DOHH2 (cell line): ENCODE data around the gene MILR1.

ENCODE experiments used
- H3F3A ChIP-seq: fragments of 200-600 bp; sonication (generic), shearing (Covaris generic); 2 replicates; pipeline ENCODE4 v1.6.0; 2016; ENCODE audit warnings: antibody characterized with exemption, mild to moderate bottlenecking; ENCODE audit not compliant: control insufficient read depth, insufficient read depth
- H3K27ac ChIP-seq: fragments of 200-600 bp; sonication (generic); 2 replicates; pipeline ENCODE4 v1.5.1; 2014; ENCODE audit warnings: low read depth, mild to moderate bottlenecking, low read length, moderate library complexity
- H3K27me3 ChIP-seq: fragments of 200-600 bp; sonication (generic); 2 replicates; pipeline ENCODE4 v1.6.1; 2014; ENCODE audit warnings: mild to moderate bottlenecking, low read length, mixed read lengths; ENCODE audit not compliant: control insufficient read depth
- H3K36me3 ChIP-seq: fragments of 200-600 bp; sonication (generic); 2 replicates; pipeline ENCODE4 v1.6.1; 2014; ENCODE audit warnings: mild to moderate bottlenecking, low read length, moderate library complexity, mixed read lengths; ENCODE audit not compliant: control insufficient read depth
- H3K4me1 ChIP-seq: fragments of 200-600 bp; sonication (generic); 2 replicates; pipeline ENCODE4 v1.6.1; 2014; ENCODE audit warnings: mild to moderate bottlenecking, low read length, mixed read lengths; ENCODE audit not compliant: control insufficient read depth
- H3K4me2 ChIP-seq: fragments of 200-600 bp; sonication (generic); 2 replicates; pipeline ENCODE4 v1.6.0; 2014; ENCODE audit warnings: mild to moderate bottlenecking, low read length, moderate library complexity
- H3K4me3 ChIP-seq: fragments of 200-600 bp; sonication (generic); 2 replicates; pipeline ENCODE4 v1.5.1; 2014; ENCODE audit warnings: mild to moderate bottlenecking, low read length, mixed read lengths
- H3K79me2 ChIP-seq: fragments of 200-600 bp; sonication (generic); 2 replicates; pipeline ENCODE4 v1.6.1; 2014; ENCODE audit warnings: mild to moderate bottlenecking, low read length, mixed read lengths; ENCODE audit not compliant: control insufficient read depth
- H3K9me2 ChIP-seq: fragments of 200-600 bp; sonication (generic); replicated peaks from 2 replicates; pipeline ENCODE4 v1.6.1; 2014; ENCODE audit warnings: mild to moderate bottlenecking, low read length, mixed read lengths; ENCODE audit not compliant: control insufficient read depth
- H3K9me3 ChIP-seq: fragments of 200-600 bp; sonication (generic); 2 replicates; pipeline ENCODE4 v1.6.1; 2014; ENCODE audit warnings: antibody characterized with exemption, low read length, mixed read lengths; ENCODE audit not compliant: control insufficient read depth, insufficient read depth
- H4K20me1 ChIP-seq: fragments of 200-600 bp; sonication (generic); 2 replicates; pipeline ENCODE4 v1.6.0; 2014; ENCODE audit warnings: low read depth, mild to moderate bottlenecking, antibody characterized with exemption, low read length, moderate library complexity; ENCODE audit not compliant: control insufficient read depth, insufficient read depth
- EZH2phosphoT487 ChIP-seq: fragments of 200-600 bp; sonication (generic); IDR thresholded peaks from 2 replicates; pipeline ENCODE4 v1.6.1; 2017; ENCODE audit warnings: borderline replicate concordance, mild to moderate bottlenecking, antibody characterized with exemption, low read length, moderate library complexity, mixed read lengths
- TF ChIP-seq, protein P1 (sequence below): fragments of 200-600 bp; sonication (generic); IDR thresholded peaks from one replicate; pipeline ENCODE4 v1.5.1; 2014; ENCODE audit warnings: antibody characterized with exemption, mild to moderate bottlenecking, low read depth, low read length; ENCODE audit not compliant: poor library complexity, severe bottlenecking

The MILR1 gene

DNA sequence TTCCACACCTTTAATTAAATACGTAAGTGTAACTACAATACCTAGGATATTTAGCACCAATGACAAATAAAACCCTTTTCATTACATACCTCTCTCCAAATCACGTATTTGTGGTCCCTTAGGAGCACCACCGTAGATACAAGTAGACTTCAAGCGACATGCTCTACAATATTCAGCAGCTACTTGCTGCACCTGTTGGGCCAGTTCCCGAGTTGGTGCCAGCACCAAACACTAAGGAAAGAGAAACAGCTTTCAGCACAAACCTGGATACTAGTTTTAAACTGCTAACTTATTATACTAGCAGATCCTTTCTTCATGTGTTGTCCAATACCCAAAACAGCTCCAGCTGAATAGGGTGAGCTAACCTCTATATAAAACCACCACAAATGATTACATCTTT, 54.4 kb downstream of the MILR1 start:
- no peaks in the 10 kb centered on the region for H3K9me3 ChIP-seq
- peaks cover 71% of the 10 kb centered on the region for H3F3A ChIP-seq
- peak overlapping the region; percentile 64; the same call in 1 of the 2 replicates for H3K4me2 ChIP-seq
- peaks cover 92% of the 10 kb centered on the region for H3K36me3 ChIP-seq
- H3K27ac ChIP-seq, result 0 out of 2 replicates have a peak overlapping the region, but pooled peaks have one; percentile 1
- no peaks in the 10 kb centered on the region for H3K9me2 ChIP-seq
- H3K4me1 ChIP-seq, result peaks cover 73% of the 10 kb centered on the region
- H3K27me3 ChIP-seq, result no peaks in the 10 kb centered on the region
- H4K20me1 ChIP-seq, result peaks cover 56% of the 10 kb centered on the region
- TF ChIP-seq, protein P1, sequence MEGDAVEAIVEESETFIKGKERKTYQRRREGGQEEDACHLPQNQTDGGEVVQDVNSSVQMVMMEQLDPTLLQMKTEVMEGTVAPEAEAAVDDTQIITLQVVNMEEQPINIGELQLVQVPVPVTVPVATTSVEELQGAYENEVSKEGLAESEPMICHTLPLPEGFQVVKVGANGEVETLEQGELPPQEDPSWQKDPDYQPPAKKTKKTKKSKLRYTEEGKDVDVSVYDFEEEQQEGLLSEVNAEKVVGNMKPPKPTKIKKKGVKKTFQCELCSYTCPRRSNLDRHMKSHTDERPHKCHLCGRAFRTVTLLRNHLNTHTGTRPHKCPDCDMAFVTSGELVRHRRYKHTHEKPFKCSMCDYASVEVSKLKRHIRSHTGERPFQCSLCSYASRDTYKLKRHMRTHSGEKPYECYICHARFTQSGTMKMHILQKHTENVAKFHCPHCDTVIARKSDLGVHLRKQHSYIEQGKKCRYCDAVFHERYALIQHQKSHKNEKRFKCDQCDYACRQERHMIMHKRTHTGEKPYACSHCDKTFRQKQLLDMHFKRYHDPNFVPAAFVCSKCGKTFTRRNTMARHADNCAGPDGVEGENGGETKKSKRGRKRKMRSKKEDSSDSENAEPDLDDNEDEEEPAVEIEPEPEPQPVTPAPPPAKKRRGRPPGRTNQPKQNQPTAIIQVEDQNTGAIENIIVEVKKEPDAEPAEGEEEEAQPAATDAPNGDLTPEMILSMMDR, result no peak
- no peak for TF ChIP-seq EZH2phosphoT487
- peaks cover 84% of the 10 kb centered on the region for H3K79me2 ChIP-seq
- no peak overlapping the region; the same call in 1 of the 2 replicates for H3K4me3 ChIP-seq

DNA sequence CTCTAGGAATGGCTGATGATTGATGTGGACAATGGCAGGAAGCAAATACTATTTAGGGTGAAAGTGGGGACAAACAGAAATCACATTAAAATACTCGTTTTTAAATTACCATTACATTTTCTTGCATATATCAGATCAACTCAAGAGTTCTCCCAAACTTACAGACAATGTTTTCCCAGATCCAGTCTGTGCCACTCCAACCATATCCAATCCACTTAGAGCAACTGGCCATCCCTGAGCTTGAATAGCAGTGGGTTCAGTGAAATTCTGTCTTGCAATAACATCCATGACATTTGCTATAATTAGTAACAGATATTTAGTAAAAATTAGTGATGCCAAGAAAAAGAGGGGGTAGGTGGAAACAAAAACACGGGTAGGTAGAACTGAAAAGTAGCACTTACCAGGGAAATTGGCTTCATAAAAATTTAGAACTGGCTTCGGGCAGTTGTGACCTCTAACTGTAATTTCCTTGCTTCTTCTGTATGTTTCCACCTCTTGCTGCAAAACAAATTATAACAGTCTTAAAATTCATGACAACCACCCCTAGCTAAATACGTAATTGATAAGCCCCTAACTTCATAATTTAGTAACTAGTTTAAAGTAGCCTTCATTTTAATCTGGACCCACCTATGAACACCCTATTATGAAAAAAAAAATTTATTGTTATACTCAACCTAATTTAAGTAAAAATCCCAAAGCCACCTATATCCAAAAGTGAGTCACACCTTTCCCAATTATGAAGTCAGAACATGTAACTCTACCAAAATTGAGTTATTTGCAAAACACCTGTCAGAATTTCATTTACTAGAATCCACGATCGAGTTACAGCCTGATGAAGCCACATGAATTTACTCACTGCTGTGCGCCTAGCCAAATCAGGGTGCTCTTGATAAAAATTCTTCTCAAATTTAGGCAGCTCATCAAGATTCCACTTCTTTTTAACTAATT, 55.2 kb downstream of the MILR1 start:
- H4K20me1 ChIP-seq, result peaks cover 58% of the 10 kb centered on the region

DNA sequence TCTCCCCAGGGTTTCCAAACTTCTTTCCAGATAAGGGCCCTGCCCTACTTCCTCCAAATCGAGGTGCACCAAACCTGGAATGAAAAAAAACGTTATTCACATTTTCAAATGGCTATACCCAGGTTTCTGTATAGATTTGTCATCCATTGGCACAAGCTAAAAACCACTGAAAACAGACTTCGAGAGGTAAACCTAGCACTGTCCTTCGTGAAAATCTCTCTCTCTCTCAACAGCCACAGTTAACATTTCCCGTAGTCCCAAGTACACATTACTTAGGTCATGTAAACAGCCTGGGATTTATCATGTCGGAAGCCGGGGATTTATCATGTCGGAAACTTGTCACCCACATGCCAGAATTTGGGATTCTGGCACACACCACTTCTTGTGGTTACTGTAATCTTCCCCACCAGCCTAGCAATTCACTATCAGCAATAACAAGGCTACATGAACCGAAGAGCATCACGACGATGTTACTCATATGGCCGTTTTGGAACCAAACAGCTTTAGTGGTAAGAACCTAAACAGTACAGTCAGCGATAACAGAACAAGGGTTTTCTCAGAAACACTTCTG, 55.9 kb downstream of the MILR1 start:
- Histone ChIP-seq H3K27ac (peak overlapping the region; percentile 89), H3K4me3 (peak overlapping the region; percentile 100), H4K20me1 (peaks cover 58% of the 10 kb centered on the region), H3K4me1 (peaks cover 64% of the 10 kb centered on the region), H3K27me3 (no peaks in the 10 kb centered on the region), H3F3A (peaks cover 56% of the 10 kb centered on the region), H3K79me2 (peaks cover 95% of the 10 kb centered on the region), H3K9me3 (no peaks in the 10 kb centered on the region), H3K36me3 (peaks cover 89% of the 10 kb centered on the region), H3K4me2 (peak overlapping the region; percentile 93), H3K9me2 (no peaks in the 10 kb centered on the region)
- TF ChIP-seq EZH2phosphoT487, result no peak
- TF ChIP-seq, protein P1, result no peak

More for the DNA sequence above, 55.2 kb downstream of the MILR1 start:
- H3K27ac ChIP-seq, result peak overlapping the region; percentile 89
- peak overlapping the region; percentile 100 for H3K4me3 ChIP-seq
- no peaks in the 10 kb centered on the region for H3K9me3 ChIP-seq
- TF ChIP-seq EZH2phosphoT487, result no peak
- TF ChIP-seq, protein P1, result no peak
- H3K4me2 ChIP-seq, result peak overlapping the region; percentile 93
- peaks cover 91% of the 10 kb centered on the region for H3K79me2 ChIP-seq
- H3K9me2 ChIP-seq, result no peaks in the 10 kb centered on the region
- H3K4me1 ChIP-seq, result peaks cover 70% of the 10 kb centered on the region
- peaks cover 90% of the 10 kb centered on the region for H3K36me3 ChIP-seq
- H3F3A ChIP-seq, result peaks cover 64% of the 10 kb centered on the region
- H3K27me3 ChIP-seq, result no peaks in the 10 kb centered on the region
